Choroid plexus epithelial cell (primary cell): ENCODE data around the gene DGKD.

Experiments used
- DNase-seq: peaks from one replicate; pipeline ENCODE4 v3.0.0-alpha.2; 2010; ENCODE audit warnings: low read depth
- H3K4me3 ChIP-seq: 2 replicates; pipeline ENCODE4 v1.5.1; 2011; ENCODE audit warnings: low read depth, mild to moderate bottlenecking, control low read depth, low read length, moderate library complexity
- TF ChIP-seq, protein P1 (sequence below): conservative IDR thresholded peaks from 2 replicates; pipeline ENCODE4 v1.5.1; 2011; ENCODE audit warnings: low read depth, mild to moderate bottlenecking, control low read depth, inconsistent platforms, low read length, moderate library complexity

Gene DGKD

DNA sequence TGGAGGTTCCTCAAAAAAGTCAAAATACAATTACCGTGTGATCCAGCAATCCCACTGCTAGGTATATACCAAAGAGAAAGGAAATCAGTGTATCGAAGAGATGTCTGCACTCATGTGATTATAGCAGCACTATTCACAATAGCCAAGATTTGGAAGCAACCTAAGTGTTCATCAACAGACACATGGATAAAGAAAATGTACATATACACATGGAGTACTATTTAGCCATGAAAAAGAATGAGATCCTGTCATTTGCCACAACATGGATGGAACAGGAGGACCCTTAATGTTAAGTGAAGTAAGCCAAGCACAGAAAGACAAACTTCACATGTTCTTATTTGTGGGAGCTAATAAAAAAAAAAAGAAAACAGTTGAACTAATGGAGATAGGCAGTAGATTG is 78.7 kb downstream of the DGKD start:
- TF ChIP-seq, protein P1, sequence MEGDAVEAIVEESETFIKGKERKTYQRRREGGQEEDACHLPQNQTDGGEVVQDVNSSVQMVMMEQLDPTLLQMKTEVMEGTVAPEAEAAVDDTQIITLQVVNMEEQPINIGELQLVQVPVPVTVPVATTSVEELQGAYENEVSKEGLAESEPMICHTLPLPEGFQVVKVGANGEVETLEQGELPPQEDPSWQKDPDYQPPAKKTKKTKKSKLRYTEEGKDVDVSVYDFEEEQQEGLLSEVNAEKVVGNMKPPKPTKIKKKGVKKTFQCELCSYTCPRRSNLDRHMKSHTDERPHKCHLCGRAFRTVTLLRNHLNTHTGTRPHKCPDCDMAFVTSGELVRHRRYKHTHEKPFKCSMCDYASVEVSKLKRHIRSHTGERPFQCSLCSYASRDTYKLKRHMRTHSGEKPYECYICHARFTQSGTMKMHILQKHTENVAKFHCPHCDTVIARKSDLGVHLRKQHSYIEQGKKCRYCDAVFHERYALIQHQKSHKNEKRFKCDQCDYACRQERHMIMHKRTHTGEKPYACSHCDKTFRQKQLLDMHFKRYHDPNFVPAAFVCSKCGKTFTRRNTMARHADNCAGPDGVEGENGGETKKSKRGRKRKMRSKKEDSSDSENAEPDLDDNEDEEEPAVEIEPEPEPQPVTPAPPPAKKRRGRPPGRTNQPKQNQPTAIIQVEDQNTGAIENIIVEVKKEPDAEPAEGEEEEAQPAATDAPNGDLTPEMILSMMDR, result no peak
- no peak for DNase-seq
- no peak overlapping the region for H3K4me3 ChIP-seq

DNA sequence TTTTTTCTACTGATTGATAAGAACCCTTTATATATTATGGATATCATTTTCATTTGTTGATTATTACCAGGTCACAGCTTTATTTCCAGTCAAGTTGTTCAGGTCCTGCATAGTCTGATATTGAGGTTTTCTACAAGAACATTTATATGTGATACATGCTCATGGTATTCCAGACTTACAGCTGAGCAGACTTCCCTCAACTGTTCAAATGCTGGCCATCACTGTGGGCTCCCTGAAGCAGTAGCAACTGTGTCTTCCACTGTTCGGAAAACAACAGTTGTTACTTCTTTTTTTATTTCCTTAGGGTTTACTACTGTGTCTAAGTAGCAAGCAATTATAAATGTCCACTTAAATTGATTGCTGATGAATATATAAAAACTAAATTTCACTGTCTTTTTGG is 79.5 kb downstream of the DGKD start:
- H3K4me3 ChIP-seq, result no peak overlapping the region
- DNase-seq, result no peak
- TF ChIP-seq, protein P1, result no peak

DNA sequence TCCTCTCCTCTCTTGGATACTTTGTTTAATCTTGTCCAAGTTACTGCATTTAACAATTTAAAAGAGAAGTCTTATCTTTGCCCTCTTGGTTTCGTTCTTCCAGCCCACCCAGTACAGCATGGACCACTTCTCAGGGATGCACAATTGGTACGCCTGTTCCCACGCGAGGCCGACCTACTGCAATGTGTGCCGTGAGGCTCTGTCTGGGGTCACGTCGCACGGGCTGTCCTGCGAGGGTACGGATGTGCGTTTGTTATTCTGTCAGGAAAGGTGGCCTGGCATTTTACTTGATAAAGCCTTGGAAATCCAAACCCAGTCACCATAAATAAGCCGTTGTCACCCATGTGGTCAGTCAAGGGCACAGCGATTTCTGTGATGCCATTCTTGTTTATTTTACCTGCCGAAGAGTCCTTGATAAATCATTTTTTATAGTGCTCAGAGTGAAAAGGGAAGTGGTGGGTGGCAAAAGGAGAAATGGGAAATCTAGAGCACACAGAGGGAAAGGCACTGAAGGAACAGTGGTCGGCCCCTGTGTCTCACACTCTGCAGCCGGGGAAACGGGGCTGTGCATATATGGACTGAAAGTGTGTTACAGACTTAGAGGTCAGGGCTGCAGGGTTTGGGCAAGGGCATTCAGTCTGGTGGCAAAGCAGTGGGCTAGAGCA is 80.5 kb downstream of the DGKD start:
- H3K4me3 ChIP-seq, result no peak overlapping the region
- DNase-seq, result no peak
- TF ChIP-seq, protein P1, result no peak

DNA sequence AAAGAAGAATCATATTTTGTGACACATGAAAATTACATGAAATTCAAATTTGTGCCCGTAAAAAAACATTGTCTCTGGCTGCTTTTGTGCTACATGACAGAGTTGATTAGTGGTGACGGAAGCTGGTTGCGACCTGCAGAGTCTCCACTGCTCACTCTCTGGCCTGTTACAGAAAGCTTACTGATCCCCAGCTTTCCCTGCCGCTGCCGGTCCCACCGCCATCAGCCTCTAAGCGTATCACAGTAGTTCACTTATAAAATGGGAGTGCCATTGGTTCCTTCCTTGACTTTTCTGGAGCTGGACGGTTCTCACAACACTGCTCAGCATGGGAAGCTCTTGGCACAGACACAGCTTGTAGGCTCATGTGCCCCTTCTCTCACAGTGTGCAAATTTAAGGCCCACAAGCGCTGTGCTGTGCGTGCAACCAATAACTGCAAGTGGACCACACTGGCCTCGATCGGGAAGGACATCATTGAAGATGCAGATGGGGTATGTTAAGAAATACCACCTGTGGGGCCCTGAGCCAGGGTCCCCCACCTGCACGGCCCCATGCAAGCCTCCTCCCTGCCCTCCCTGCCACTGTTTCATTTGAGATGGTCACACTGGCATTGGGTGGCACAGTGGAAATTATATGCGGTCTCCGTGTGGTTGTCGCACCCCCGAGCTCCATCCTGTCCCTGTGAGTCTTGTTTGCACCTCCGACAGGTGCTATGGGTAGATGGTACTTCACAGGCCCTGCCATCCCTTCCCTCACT is 81.3 kb downstream of the DGKD start:
- TF ChIP-seq, protein P1, result no peak
- no peak overlapping the region for H3K4me3 ChIP-seq
- no peak for DNase-seq

DNA sequence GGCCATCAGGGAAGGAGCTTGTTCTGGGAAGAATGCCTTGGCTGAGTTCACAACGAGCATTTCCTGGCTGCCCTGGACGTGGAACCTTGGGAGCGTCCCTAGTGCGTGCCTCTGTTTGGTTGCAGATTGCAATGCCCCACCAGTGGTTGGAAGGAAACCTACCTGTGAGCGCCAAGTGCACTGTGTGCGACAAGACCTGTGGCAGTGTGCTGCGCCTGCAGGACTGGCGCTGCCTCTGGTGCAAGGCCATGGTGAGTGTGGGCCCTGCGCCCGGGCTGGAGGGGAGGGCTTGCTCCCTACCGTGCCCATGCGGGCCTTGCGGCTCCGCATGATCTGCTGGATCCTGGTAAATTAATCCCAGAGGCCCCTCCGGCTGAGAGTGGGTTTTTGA is 81.9 kb downstream of the DGKD start:
- TF ChIP-seq, protein P1, result no peak
- H3K4me3 ChIP-seq, result no peak overlapping the region
- DNase-seq, result no peak

DNA sequence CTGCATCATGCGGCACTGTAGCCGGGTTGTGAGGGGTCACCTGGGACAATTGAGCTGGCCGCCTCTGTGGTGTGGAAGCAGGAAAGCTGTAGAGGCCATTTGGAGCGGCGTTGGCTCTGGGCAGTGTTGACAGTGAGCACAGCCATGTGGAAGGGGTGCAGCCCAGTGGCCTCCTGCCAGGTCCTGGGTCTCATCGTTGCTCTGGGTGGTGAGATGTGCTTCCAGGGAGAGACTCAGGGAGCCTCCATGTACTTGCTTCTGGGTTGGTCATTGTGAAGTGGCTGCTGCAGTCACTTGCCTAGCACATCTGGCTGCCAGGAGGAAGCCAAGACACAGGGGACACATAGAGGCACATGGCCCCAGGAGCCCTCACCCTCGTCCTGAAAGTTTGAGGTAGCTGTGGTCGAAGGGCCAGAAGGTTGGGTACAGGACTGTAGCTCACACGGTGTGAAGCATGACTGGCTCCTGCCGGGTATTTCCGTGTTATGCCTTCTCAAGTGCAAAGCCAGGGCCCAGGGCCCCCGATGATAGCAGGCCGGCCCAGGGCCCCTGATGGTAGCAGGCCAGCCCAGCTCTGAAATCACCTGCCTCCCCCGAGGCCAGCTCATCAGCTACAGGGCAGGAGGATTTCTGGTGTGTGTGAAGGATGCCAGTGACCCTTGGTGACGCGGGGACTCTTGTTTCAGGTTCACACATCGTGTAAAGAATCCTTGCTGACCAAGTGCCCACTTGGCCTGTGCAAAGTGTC is 82.6 kb downstream of the DGKD start:
- no peak for DNase-seq
- TF ChIP-seq, protein P1, result no peak

More for the DNA sequence above, 82.6 kb downstream of the DGKD start:
- H3K4me3 ChIP-seq, result no peak overlapping the region
